Esophagus muscularis mucosa (tissue), 3 donors: Measurements from ENCODE around the gene BICD2.

Experiments
- POLR2A ChIP-seq: fragments of 450-650 bp; IDR thresholded peaks from one replicate; pipeline ENCODE4 v1.6.1; 2017; ENCODE audit warnings: antibody characterized with exemption, moderate library complexity, mild to moderate bottlenecking, low read depth
- TF ChIP-seq, protein P1 (sequence below), 3 experiments: fragments of 200-600 bp in 2 of 3; fragments of 450-650 bp in 1 of 3; sonication (generic) in 2 of 3; IDR thresholded peaks; one replicate each; pipeline ENCODE4 v1.5.1; 2017 to 2019; ENCODE audit warnings: antibody characterized with exemption in 3 of 3, mild to moderate bottlenecking in 2 of 3, moderate library complexity in 1 of 3

DNA sequence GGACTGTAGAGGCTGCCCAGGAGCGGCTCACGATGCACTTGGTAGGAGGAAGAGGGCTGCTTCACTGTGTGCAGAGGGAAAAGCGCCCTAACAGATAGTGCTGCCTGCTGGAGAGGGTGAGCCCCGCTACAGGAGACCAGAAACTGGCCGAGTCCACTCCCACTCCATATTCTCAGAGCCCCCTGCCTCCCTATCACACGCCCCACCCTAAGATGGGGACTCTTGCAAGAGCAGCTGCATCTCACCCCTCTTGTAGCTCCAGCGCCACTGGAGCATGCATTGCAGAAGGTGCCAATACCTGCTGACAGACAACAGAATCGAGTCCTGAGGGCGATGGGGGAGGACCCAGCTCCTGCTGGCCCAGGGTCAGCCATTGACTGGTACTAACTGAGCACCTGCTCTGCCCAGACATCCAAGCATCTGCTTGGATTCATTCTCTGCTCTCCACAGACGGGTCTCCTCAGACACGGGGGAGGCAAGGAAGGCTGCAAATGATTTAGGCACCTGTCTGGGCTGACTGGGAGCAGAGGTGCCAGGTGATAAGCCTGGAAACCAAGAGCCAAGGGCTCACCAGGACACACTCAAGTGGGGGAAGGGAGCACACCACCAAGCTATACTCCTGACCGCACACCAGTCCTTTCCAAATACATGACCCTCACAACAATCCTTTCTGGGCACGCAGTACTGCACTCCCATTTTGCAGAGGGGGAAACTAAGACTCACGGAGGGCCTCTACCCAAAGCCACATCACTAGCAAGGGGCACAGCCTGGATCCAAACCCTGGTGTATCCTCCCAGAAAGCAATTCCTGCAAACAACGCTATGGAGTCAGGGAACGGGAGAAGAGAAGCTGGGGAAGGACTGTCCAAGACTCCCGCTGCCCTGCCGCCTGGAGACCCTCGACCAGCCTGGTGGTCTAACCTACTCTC is 1.6 kb downstream of the BICD2 start:
- TF ChIP-seq POLR2A = no peak
- TF ChIP-seq, protein P1, sequence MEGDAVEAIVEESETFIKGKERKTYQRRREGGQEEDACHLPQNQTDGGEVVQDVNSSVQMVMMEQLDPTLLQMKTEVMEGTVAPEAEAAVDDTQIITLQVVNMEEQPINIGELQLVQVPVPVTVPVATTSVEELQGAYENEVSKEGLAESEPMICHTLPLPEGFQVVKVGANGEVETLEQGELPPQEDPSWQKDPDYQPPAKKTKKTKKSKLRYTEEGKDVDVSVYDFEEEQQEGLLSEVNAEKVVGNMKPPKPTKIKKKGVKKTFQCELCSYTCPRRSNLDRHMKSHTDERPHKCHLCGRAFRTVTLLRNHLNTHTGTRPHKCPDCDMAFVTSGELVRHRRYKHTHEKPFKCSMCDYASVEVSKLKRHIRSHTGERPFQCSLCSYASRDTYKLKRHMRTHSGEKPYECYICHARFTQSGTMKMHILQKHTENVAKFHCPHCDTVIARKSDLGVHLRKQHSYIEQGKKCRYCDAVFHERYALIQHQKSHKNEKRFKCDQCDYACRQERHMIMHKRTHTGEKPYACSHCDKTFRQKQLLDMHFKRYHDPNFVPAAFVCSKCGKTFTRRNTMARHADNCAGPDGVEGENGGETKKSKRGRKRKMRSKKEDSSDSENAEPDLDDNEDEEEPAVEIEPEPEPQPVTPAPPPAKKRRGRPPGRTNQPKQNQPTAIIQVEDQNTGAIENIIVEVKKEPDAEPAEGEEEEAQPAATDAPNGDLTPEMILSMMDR (IDR thresholded peaks at IDR 0.05) = no peak
